Stimulated activated CD4-positive, alpha-beta T cell treated with anti-CD3 and anti-CD28 coated beads, Interleukin-1b, Interleukin-23, amount 100 ng/mL, for 48 hours (primary cell): ENCODE results near the gene C1orf21.

Experiments used
- DNase-seq: peaks from one replicate; pipeline ENCODE4 v3.0.0-alpha.2; 2020

C1orf21 gene

DNA sequence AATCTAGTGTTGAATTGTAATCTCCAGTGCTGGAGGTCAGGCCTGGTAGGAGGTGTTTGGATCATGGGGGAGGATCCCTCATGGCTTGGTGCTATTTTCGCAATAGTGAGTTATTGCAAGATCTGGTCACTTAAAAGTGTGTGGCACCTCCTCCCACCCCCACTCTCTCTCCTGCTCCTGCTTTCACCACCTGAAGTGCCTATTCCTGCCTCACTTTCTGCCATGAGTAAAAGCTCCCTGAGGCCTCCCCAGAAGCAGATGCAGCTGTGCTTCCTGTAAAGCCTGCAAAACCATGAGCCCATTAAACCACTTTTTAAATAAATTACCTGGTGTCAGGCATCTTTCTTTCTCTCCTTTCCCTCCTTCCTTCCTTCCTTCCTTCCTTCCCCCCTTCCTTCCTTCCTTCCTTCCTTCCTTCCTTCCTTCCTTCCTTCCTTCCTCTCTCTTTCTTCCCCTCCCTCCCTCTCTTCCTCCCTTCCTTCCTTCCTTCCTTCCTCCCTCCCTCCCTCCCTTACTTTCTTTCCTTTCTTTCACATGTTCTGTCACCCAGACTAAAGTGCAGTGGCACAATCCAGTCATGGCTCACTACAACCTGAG is 172.4 kb downstream of the C1orf21 start:
- no peak for DNase-seq

DNA sequence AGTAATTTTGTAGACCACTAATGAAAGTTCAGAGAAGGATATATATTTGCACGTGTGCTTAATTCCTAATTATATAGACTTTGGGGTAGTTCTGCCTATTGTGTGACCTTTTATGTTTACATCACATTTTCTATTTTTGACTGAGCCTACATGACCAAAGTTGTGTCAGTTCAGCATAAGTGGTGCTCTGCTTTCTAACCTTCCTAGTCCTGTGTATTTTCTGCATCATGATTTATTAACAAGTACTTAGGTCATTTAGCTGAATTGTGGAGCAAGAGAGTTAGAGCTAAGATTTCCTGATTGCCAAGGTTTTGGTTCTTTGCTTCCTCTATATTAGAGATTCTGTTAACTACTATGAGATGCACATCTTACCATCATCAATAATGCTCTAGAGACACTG is 176.0 kb downstream of the C1orf21 start:
- DNase-seq, result no peak

DNA sequence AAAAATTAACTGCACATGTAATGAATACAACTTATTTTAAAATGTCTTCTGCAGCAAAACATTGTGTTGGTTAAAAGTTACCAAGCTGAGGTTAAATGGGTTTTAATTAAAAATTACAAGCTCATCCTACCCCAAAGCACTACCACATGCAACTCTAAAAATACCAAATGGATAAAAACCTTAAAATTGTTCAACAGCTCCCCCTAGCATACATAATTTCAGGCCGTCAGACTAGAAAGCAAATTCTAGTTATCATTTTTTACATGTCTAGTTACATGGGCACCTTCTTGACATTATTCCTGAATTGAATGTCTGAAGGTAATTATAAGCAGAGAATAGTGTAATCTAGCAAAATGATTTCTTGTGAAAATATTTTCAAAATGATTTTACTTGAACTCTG is 176.5 kb downstream of the C1orf21 start:
- DNase-seq, result no peak

DNA sequence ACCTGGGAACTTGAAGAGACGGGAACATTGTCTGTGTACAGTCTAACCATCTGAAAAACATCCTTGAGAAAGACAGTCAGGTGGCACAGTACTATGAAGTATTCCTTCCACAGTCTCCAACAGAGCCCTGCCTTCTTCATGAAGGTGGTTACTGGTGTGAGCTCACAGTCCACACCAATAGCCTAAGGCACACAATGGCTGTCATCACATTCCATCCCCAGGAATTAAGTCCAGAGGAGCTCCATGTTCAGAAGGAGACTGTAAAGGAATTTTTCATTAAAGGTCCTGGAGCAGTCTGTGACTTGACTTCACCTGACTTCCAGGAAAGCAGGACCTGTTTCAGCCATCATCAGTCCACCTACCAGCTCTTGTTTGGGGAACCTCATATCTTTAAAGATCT is 180.2 kb downstream of the C1orf21 start:
- DNase-seq, result no peak

DNA sequence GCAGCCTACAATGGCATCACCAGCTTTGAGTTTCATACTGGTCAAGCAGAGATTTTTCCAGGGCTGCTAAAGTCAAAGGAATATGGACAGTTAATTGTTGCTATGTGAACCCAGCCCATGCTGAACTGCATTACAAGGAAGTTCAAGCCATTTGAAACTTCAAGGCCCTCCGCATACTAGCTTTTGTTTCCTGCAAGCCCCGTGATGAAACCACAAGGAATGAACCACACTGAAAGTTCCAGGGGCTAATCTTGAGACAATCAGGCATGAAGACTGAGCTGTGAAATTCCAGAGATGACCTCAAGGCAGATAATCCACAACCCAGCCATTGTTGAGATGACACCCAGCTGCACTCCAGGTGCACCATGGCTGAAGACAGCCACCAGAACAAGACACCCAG is 180.8 kb downstream of the C1orf21 start:
- DNase-seq, result no peak

DNA sequence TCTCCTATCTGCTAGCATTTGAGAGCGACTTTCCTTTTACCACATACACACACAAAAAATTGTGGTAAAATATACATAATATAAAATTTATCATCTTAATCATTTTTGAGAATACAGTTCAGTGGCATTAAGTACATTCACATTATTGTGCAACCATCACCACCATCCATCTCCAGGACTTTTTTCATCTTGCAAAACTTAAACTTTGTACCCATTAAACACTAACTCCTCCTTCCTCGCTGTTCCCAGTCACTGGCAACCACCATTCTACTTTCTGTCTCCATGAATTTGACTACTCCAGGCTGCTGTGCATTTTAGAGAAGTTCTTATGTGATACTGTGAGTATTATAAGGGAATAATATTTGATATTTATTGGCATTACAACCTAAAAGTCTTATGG is 181.3 kb downstream of the C1orf21 start:
- no peak for DNase-seq

DNA sequence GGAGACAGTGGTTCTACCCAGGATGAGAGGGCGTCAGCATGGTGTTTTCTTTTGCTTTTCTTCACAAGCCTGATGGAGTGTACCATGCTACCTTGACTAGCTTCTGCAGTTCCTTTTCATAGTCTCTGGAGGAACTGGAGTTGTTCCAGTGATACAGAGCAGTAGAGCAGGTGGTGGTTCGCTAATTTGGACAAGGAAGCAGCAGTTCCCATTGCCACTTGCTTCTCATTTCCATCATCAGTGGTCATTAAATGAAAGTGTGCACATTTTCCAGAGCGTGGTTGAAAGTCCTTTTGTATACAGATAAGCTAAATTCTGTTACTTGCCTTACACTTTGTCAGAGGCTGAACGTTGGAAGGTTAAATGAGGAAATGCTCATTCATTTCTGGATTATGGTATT is 182.3 kb downstream of the C1orf21 start:
- DNase-seq, result no peak

DNA sequence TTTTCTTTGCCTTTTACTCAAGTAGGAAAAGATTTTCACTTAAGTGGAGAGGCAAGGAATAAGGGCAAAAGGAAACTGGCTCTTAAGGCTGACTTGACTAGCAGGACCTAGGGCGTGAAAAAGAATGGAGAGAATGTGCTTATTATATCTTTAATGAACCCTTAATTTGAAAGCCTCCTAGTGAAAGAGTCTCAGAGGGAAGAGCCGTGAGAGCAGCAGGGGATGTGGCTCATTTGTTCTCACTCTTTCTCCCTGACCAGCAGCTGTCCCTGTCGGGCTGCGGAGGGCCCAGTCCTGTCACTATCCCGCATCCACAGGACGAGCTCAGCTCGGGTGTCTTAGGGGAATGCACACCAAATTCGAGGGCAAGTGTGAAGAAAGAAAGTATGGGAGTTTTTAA is 187.8 kb downstream of the C1orf21 start:
- no peak for DNase-seq

DNA sequence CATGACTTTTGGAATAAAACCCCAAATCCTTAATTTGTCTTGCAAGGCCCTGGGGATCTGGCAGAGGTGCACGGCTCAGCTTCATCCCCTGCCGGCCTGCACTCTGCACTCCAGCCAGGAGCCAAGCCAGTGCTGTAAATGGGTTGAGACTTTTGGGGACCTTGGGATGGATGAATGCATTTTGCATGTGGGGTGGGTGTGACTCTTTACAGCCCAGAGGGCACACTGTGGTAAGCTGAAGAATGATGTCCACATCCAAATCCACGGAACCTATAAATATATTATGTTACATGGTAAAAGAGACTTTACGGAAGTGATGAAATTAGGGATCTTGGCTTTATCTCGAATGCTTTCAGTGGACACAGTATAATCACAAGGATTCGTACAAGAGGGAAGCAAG is 190.0 kb downstream of the C1orf21 start:
- DNase-seq, result no peak

DNA sequence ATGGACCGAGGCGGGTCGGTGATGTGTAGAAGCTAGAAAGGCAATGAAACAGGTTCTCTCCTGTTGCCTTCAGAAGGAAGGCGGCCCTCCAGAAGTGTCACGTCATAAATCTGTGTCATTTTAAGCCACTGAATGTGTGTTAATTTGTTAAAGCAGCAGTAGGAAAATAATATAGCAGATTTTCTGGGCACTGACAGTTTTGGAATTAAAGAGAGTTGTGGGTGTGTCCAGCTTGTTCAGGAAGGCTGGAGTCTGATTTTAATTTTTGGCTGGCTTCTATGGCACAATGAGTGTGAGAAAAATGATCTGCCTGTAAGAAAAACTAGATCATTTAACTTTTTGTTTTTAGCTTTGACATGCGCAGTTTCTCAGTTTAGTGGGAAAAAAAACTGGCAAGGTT is 190.5 kb downstream of the C1orf21 start:
- DNase-seq, result no peak

DNA sequence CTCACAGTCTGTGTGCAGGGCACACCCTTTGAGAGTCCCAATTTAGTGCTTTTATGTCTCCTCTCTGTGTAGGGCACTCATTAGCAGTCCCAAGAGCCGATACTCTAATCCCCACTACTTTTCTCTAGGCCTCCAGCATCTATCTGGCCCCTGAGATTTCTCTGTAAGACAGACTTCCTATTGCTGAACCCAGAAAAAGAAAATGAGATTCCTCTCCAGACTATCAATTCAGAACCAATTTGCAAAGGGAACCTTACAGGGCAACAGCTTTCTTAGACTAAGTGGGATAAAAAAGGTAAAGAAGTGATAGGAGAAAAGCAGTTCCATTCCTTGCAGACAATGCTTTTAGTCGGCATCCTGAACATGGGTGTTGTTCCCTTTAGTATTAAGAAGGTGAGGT is 195.6 kb downstream of the C1orf21 start:
- no peak for DNase-seq

DNA sequence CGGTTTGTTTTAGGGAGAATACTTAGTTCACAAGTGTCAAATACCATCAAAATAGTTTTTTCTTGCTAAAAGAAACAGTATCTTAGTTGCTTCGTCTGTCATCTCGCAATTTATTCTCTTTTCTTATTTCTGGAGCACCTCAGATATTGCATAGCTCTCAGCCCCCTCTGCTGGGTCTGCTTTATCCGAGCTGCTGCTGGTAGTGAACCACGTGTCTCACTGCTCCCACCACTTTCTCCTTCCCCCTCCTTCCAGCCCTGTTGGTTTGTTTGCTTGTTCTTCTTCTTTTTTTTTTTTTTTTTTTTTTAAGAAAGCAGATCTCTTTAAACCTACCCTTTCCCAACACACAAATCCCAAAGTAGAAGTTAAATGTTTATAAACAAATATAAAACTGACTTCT is 197.0 kb downstream of the C1orf21 start:
- DNase-seq, result no peak

DNA sequence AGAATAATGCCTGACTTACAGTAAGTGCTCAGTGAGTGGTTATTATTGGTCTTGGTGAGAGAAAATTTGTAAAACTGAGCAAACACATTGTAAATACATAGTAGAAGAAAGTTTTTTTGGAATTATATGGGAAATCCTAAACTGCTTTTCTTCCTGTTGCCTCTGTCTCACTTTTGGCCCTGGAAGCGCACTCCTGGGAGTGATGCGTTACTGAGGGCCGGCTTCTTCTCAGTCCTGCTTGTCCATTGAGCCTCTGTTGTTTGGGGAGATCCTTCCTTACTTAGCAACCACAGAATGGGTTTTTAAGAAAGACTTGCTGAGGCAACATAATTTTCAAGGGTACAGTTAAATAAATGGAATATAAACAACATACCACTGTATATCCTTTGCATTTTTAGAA is 201.9 kb downstream of the C1orf21 start:
- DNase-seq, result no peak

DNA sequence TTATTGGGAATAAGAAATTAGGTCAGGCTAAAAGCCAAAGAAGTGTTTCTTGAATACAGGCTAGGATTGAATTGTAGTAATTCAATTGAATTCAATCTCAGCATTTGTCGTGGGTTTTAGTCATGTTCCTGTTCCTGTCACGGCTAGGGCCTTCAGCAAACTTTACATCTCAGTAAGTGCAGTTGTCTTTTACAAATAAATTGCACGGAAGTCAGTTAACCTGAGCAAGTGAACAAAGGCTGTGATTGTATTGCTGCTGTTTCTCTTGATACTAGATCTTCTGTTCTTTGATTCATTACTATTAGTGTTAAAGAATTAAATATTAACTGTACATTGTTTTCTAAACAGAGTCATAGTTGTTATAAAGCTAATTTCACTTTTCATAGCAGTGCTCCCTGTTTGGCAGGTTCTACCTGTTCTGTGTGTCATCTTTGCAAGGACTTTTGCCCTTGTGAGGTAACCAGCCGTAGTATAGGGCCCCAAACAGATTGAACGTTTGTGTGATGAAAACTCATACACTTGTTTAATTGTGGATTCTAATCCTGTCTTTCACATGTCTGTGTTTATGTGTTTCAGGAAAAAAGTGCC is 203.4 kb downstream of the C1orf21 start:
- DNase-seq, result no peak

DNA sequence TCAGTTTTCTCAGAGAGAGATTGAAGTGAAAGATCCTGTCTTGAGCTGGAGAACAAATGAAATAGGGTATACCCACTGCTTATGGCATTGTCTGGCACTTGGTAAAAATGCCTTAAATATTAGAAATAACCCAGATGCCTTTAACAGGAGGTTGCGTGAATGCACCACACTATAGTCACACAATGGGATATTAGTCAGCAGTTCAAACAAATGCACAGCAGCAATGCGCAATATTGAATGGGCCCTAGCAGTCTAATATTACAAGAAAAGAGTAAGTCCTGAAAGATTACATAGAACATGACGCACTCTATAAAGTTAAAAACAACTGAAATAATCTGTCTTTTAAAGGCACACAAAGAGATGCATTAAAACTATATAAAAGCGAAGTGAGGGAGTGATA is 206.8 kb downstream of the C1orf21 start:
- DNase-seq, result no peak

DNA sequence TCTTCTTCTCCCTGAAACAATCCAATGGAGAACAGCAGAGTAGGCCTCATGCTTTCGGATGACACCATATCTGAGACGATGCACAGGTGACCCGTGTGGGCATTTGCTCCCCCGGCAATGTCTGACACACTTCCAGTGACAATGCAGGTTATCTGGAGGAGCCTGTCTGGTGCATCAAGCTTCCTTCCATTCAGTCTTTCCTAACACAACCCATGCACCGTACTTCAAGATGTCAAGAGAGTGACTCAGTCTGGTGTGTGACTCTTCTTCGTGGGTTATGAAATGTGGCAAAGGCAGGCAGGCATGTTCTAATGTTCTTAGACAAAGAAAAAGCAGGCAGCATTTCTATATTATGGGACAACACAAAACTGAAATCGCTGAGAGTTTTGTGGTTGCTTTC is 208.8 kb downstream of the C1orf21 start:
- DNase-seq, result no peak

DNA sequence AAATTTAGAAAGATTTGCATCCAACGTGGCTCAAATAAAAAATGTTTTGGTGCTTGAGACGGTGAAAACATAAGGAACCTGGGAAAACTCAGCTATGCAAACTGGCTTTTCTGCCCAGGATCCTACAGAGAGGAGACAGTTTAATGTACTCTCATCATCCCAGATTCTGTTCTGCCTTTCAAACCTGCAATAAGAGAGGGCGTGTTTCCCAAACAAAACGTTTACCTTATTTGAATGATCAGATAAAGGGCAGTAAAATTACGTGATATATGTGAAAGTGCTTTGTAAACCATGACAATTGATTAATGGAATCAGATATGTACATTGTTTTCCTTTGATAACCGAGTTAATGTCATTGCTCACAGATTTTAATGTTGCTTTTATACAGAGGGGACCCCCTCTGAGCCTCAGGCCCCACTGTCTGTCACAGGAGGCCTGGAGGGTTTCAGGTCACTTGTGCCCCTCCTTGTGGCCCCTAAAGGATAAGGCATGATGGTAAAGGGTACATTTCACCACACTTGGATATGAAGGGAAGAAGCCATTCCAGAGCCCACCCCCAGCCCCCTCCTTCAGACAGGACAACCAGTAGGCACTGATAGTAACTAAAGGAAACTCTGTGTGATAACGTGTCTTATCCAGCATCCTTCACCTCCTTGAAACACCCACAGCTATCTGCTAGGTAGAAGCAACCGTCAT is 210.3 kb downstream of the C1orf21 start:
- no peak for DNase-seq

DNA sequence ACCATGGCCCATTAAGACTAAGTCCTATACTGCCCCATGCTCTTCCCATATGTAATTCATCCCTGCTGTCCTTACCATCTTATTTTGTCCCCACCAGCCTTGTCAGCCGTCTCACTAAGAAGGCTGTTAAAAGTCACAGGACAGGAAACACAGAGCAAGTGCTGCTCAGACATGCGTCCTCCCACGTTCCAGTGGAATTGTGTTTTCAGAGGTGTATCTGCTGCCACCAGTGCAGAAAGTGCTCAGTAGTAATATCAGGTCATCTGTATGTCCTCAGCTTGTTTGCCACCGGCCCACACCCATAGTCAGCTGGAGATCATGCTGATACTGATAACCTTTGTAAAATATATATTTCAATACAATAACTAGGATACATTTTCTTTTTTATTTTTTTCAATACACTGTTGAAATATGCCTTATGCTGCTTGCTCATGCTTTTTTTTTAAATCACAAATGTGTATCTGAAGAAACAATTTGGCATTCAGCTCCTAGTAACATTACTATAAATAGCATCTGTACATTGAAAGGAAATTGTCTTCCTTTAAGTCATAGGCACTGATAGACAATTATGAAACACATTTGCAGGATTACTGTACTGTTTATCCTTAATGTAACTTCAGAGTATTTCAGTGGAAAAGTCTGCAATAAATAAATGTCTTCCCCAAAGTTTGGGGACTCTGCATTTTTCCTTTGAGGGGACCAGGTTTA is 211.0 kb downstream of the C1orf21 start:
- DNase-seq, result no peak

DNA sequence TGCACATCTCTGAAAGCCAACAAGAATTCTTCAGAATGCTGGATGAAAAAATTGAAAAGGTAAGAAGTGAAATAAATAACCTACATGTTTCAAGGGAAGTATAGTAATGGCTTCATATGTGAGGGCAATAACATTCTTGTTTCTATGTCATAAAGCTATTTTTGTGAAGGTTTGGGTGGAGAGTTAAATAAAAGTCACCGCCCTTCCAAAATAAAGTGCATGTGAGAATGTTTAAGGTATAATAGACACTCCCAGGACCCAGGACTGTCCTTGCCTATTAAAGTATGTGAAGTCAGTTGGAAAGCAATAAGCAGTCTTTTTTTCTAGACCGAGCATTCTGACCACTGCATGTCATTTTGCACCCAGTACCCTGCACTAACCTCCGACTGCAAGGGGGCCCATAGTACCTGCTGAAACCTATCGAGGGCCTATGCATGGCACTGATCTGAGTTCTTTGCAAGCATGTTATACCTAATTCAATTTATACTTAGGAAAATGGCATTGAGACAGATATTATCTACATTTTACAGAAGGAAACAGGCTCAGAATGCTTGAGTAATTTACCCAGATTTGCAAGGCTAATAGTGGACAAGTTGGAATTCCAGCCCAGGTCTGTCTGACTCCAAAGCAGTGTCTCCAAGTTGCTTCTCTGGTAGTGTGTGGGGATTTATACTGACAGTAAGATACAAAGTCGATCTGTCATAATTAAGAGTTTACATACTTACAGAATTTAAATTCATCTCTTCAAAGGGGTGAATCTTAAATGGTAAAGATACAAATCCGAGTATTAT is 211.8 kb downstream of the C1orf21 start:
- no peak for DNase-seq

DNA sequence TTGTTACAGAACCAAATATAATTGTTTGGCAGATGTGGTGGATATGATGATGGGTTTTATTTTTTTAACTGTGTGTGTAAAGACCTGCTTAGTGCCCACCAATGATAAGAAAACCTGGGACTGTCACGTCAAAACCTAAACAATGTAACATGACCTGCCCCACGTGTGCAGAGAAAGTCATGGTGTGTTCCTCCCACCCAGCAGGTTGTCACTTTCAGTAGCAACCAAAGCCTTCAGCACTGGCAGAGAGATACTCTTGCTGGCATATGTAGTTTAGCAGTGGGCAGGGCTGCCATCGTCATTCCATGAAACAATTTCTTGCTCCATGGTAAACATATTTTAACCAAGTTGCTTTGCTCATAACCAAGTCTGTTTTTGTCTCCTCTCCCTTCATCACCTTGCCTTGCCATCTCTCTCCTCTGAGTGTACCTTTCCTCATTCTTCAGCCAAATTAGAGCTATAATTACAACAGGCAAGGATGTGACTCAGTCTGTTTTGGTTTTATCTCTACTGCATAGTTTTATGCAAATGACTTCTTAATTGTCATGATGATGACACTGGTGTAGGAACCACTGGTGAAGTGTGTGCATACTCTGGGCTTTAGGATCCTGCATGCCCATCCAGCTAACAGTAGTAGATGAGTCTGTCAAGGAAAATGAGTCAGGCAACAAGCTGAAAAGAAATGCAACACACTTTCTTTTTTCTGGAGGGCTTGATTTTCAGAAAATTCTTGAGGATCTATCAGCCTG is 217.5 kb downstream of the C1orf21 start:
- no peak for DNase-seq

DNA sequence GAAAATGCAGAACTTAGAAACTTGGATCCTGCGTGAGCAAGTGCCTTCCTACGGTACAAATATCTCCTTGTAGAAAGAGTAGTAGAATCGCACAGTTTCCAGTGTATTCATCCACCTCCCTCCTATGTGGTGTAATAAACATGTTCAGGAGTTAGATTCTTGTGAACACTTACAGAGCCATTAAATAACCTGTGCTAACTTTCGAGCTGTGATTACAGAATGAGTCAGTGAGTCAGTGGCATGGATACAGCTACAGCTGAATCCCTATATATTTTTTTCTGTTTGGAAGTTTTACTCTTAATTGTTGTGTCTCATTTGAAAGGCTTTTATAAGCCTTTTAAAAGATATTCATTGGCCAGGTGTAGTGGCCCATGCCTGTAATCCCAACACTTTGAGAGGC is 219.1 kb downstream of the C1orf21 start:
- no peak for DNase-seq

DNA sequence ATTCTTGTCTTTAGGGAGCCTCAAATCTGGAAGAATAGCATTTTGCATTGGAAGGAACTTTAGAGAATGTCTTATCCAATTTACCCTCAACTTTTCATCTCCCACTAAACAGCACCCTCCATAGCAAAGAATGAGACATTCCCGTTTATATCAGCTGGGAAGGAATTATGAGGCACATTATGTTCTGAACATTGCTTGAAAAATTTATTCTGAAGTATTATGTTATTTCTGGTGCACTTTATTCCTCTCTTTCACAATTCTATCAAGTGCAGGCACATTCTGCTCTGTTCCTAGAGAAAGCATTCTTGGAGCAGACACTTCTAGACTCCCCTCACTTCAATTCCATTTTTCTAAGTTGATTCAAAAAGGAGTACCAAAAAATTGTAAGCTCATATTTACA is 220.0 kb downstream of the C1orf21 start:
- no peak for DNase-seq

DNA sequence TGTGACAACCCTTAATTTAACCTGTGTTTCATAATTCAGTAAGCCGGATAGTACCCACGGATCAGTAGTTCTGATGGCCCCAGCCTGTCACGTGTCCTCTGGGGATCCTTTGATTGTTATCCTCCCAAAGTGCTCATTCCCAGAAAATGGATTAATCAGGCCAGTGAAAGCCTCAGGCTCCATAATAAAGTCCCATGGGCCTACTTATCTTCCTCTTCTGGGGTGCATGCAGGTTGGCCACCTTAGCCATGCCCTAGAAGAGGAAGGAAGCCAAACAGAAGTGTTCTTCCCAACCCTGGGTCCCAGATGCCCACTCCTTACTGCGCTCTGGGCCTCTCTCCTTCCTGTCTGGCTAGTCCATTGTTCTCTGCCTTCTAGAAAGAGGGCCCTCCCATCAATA is 221.8 kb downstream of the C1orf21 start:
- DNase-seq, result no peak
